Esophagus squamous epithelium (tissue), 5 donors: ENCODE data around the gene FAM163A. TPM values are rescaled to one million over a fixed set of nuclear protein-coding genes. Genes with fewer than 3 reads are reported as not detected.
A peak's percentile ranks its signal among the peaks of the same experiment; 100 is the strongest.

Experiments used
- DNase-seq: peaks from one replicate; lab custom pipeline; 2025; lab: John Stamatoyannopoulos, UW
- H3K27ac ChIP-seq, 4 donors: fragments of 200-600 bp; sonication (generic); one replicate each; pipeline ENCODE4 v1.5.1; 2016 to 2019; ENCODE audit warnings: mild to moderate bottlenecking in 1 of 4
- H3K27me3 ChIP-seq, 4 donors: fragments of 200-600 bp; sonication (generic); 1 replicate in 3 of 4; 2 replicates in 1 of 4; pipeline versions ENCODE4 v1.5.1 to v1.6.0; 2017 to 2021; ENCODE audit warnings: antibody characterized with exemption in 1 of 4
- H3K36me3 ChIP-seq, 3 donors: fragments of 200-600 bp; sonication (generic); one replicate each; pipeline ENCODE4 v1.5.1; 2016 to 2019
- H3K4me1 ChIP-seq, 3 donors: fragments of 200-600 bp; sonication (generic); one replicate each; pipeline ENCODE4 v1.5.1; 2017 to 2019
- H3K4me3 ChIP-seq, 4 donors: fragments of 200-600 bp; sonication (generic); 1 replicate in 3 of 4; 2 replicates in 1 of 4; pipeline ENCODE4 v1.5.1; 2016 to 2019; ENCODE audit warnings: mild to moderate bottlenecking in 2 of 4, moderate library complexity in 1 of 4
- H3K9me3 ChIP-seq, 3 donors: fragments of 200-600 bp; sonication (generic); one replicate each; pipeline ENCODE4 v1.5.1; 2016 to 2019
- POLR2A ChIP-seq, 4 donors: fragments of 450-650 bp; IDR thresholded peaks; one replicate each; pipeline ENCODE4 v1.6.1; 2017; ENCODE audit warnings: antibody characterized with exemption in 4 of 4, mild to moderate bottlenecking in 4 of 4, moderate library complexity in 3 of 4
- WGBS, 2 donors: methylation state at CpG; one replicate each; pipeline ENCODE4 v1.1.5; 2018; 5-methylcytosine and 5-hydroxymethylcytosine counted together
- intact Hi-C: fragments of 100-400 bp; cut with DNase I; formaldehyde crosslinking; loops from one replicate; pipeline ENCODE4 v1.15.0; 2022
- total RNA-seq, 4 donors: library from RNA; depleted of rRNA; stranded (reverse); fragments of >200 nt; gene quantifications; one replicate each; pipeline ENCODE4 v1.1.0, GENCODE V29; 2016
- TF ChIP-seq, protein P1 (sequence below), 6 experiments: fragments of 450-650 bp in 4 of 6; fragments of 200-600 bp in 2 of 6; sonication (generic) in 2 of 6; IDR thresholded peaks; one replicate each; pipeline ENCODE4 v1.5.1; 2016 to 2019; ENCODE audit warnings: antibody characterized with exemption in 6 of 6, mild to moderate bottlenecking in 4 of 6, moderate library complexity in 4 of 6
- donor health status: DM: yes; HTN: yes; CAD: no.

Gene FAM163A
- total RNA-seq, 4 donors from 2014 or later = not detected

- WGBS, 2 donors = 50 to 84% methylated on average over 4 to 8 of the region's 28 CpGs
- intact Hi-C loops = loop anchor here (5.0 kb wide), 1 partner anchor 107 kb away; no protein-coding TSS in a partner anchor
- Histone ChIP-seq H3K4me1 (peaks cover 0 to 50% (median 6%) of the 10 kb centered on the region in 3 donors), H3K27me3 (peaks cover 0 to 30% (median 0%) of the 10 kb centered on the region in 4 donors), H3K27ac (no peak overlapping the region), H3K36me3 (no peaks in the 10 kb centered on the region), H3K9me3 (no peaks in the 10 kb centered on the region), H3K4me3 (peak overlapping the region in 3 of 4 donors; percentile 37 to 58 (median 47))
- no peak for TF ChIP-seq POLR2A (IDR thresholded peaks at IDR 0.05)
- TF ChIP-seq, protein P1, sequence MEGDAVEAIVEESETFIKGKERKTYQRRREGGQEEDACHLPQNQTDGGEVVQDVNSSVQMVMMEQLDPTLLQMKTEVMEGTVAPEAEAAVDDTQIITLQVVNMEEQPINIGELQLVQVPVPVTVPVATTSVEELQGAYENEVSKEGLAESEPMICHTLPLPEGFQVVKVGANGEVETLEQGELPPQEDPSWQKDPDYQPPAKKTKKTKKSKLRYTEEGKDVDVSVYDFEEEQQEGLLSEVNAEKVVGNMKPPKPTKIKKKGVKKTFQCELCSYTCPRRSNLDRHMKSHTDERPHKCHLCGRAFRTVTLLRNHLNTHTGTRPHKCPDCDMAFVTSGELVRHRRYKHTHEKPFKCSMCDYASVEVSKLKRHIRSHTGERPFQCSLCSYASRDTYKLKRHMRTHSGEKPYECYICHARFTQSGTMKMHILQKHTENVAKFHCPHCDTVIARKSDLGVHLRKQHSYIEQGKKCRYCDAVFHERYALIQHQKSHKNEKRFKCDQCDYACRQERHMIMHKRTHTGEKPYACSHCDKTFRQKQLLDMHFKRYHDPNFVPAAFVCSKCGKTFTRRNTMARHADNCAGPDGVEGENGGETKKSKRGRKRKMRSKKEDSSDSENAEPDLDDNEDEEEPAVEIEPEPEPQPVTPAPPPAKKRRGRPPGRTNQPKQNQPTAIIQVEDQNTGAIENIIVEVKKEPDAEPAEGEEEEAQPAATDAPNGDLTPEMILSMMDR (IDR thresholded peaks at IDR 0.05) = no peak
- no peak for DNase-seq
Observed at GRCh38 chr1:179813626-179814545, 70.8 kb downstream of the FAM163A start.

GRCh38 chr1:179814546-179814838, 71.4 kb downstream of the FAM163A start:
- 0% methylated on average over 6 of the region's 16 CpGs for WGBS, 2 donors
- Histone ChIP-seq H3K9me3 (no peaks in the 10 kb centered on the region), H3K27me3 (peaks cover 0 to 30% (median 0%) of the 10 kb centered on the region in 4 donors), H3K27ac (no peak overlapping the region), H3K4me1 (peaks cover 0 to 49% (median 6%) of the 10 kb centered on the region in 3 donors), H3K36me3 (no peaks in the 10 kb centered on the region), H3K4me3 (peak overlapping the region in 3 of 4 donors; percentile 37 to 58 (median 47))
- intact Hi-C loops = loop anchor here (5.0 kb wide), 1 partner anchor 107 kb away; no protein-coding TSS in a partner anchor
- TF ChIP-seq POLR2A (IDR thresholded peaks at IDR 0.05) = no peak
- TF ChIP-seq, protein P1 (IDR thresholded peaks at IDR 0.05) = no peak
- DNase-seq = no peak

DNA sequence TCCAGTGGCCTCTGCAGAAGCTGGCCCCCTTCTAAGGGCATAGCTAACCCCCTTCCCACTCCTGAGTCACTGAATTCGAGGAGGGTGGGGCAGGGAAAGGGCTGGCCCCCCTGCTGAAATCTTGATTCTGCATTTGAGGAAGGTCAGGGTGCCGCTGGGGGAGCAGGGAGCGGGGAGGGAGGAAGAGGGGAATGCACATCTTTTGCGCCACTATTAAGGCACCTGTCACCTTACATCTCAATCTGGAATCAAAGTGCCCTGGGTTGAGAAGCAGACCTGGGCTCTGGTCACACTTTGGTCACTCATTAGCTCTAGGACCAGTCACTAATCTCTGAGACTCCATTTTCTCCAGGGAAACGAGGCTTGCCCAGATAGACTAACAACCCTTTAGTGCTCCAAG, 72.5 kb downstream of the FAM163A start:
- intact Hi-C loops = no loop called here
- Histone ChIP-seq H3K4me3 (peak overlapping the region in 3 of 4 donors; percentile 37 to 58 (median 47)), H3K9me3 (no peaks in the 10 kb centered on the region), H3K27ac (no peak overlapping the region), H3K27me3 (peaks cover 0 to 23% (median 0%) of the 10 kb centered on the region in 4 donors), H3K36me3 (no peaks in the 10 kb centered on the region), H3K4me1 (peaks cover 0 to 38% (median 4%) of the 10 kb centered on the region in 3 donors)
- DNase-seq = no peak
- no CpG with 5 or more reads among the region's 5 CpGs for WGBS, 2 donors
- TF ChIP-seq, protein P1 (IDR thresholded peaks at IDR 0.05) = no peak
- TF ChIP-seq POLR2A (IDR thresholded peaks at IDR 0.05) = no peak

- no peak for DNase-seq
- intact Hi-C loops = no loop called here
- Histone ChIP-seq H3K36me3 (no peaks in the 10 kb centered on the region), H3K27ac (no peak overlapping the region), H3K4me1 (peaks cover 0 to 38% (median 4%) of the 10 kb centered on the region in 3 donors), H3K27me3 (peaks cover 0 to 16% (median 0%) of the 10 kb centered on the region in 4 donors), H3K4me3 (no peak overlapping the region), H3K9me3 (no peaks in the 10 kb centered on the region)
- no peak for TF ChIP-seq POLR2A (IDR thresholded peaks at IDR 0.05)
- TF ChIP-seq, protein P1 (IDR thresholded peaks at IDR 0.05) = no peak
- WGBS, 2 donors = 53 to 74% methylated on average over 16 to 17 of the region's 17 CpGs
Observed at GRCh38 chr1:179816196-179816960, 73.3 kb downstream of the FAM163A start.
